Neuron (in vitro differentiated cells): ENCODE results near the gene IMPG2.

Experiments
- H2AFZ ChIP-seq: one replicate; pipeline ENCODE4 v1.6.1; 2013; ENCODE audit warnings: low read depth, mild to moderate bottlenecking, inconsistent platforms, low read length, moderate library complexity
- H3K27me3 ChIP-seq: one replicate; pipeline ENCODE4 v1.6.1; 2013; ENCODE audit warnings: low read length; ENCODE audit not compliant: insufficient read depth
- H3K36me3 ChIP-seq: one replicate; pipeline ENCODE4 v1.6.1; 2013; ENCODE audit warnings: low read length; ENCODE audit not compliant: insufficient read depth
- H3K4me1 ChIP-seq: one replicate; pipeline ENCODE4 v1.6.1; 2013; ENCODE audit warnings: low read length; ENCODE audit not compliant: insufficient read depth
- H3K4me3 ChIP-seq: 2 replicates; pipeline ENCODE4 v1.5.1; 2013; ENCODE audit warnings: mild to moderate bottlenecking, low read length, moderate library complexity
- H3K9me3 ChIP-seq: one replicate; pipeline ENCODE4 v1.6.1; 2013; ENCODE audit warnings: low read length

The IMPG2 gene

GRCh38 chr3:101268971-101269671 is 51.3 kb downstream of the IMPG2 start:
- Histone ChIP-seq H2AFZ (no peak overlapping the region), H3K9me3 (no peaks in the 10 kb centered on the region), H3K27me3 (no peaks in the 10 kb centered on the region), H3K36me3 (no peaks in the 10 kb centered on the region), H3K4me3 (no peak overlapping the region), H3K4me1 (no peaks in the 10 kb centered on the region)

DNA sequence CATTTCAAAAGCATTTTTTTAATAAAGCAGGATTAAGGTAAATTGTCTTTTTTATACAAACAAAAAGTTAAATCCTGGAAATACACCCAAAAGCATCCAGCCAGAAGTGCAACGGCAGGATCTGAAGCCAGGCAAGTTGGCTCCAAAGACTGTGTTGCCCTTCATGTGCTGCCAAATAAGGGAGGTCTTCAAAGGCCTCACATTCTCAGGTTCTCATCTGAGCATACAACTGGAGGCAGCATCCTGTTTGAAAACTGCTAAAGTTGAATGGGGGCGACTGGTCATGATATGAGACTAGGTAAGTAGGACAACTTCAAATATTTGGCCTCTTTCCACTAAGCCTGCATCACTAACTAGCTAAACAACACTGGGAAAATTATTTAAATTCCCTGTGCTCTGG is 52.2 kb downstream of the IMPG2 start:
- H3K4me1 ChIP-seq, result no peaks in the 10 kb centered on the region
- no peaks in the 10 kb centered on the region for H3K9me3 ChIP-seq
- H3K27me3 ChIP-seq, result no peaks in the 10 kb centered on the region
- no peaks in the 10 kb centered on the region for H3K36me3 ChIP-seq
- no peak overlapping the region for H2AFZ ChIP-seq
- H3K4me3 ChIP-seq, result no peak overlapping the region

GRCh38 chr3:101266566-101266965 is 53.8 kb downstream of the IMPG2 start:
- H3K4me1 ChIP-seq, result no peaks in the 10 kb centered on the region
- H2AFZ ChIP-seq, result no peak overlapping the region
- H3K27me3 ChIP-seq, result no peaks in the 10 kb centered on the region
- H3K9me3 ChIP-seq, result no peaks in the 10 kb centered on the region
- H3K36me3 ChIP-seq, result no peaks in the 10 kb centered on the region
- no peak overlapping the region for H3K4me3 ChIP-seq

- H3K36me3 ChIP-seq, result no peaks in the 10 kb centered on the region
- no peaks in the 10 kb centered on the region for H3K4me1 ChIP-seq
- no peaks in the 10 kb centered on the region for H3K9me3 ChIP-seq
- H3K27me3 ChIP-seq, result no peaks in the 10 kb centered on the region
- H3K4me3 ChIP-seq, result no peak overlapping the region
- H2AFZ ChIP-seq, result no peak overlapping the region
Measured at GRCh38 chr3:101266071-101266470, 54.3 kb downstream of the IMPG2 start.

DNA sequence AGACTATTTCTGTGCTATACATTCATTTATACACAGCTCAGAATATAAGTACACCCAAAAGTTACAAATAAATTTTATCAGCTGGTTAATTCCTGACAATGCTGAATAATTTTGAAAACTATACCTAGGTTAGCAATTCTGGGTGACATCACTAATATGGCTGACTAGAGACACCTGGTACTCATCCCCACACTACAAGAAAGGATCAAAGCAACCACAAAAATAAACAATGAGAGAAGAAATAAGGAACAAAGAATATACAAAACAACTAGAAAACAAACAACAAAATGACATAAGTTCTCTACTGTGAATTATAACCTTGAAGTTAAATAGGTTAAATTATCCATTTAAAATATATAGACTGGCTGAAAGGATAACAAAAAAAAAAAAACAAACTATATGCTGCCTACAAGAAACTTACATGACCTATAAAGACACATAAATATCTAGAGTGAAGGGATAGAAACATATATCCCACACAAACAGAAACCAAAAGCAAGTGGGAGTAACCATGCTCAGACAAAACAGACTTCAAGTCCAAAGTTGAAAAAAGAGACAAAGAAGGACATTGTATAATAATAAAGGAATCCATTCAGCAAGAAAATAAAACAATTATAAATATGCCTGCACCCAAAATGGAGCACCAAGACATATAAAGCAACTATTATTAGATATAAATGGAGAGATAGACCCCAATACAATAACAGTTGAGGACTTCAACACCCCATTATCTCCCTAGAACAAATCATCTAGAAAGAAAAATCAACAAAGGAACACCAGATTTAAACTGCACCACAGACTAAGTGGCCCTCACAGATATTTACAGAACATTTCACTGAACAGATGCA is 57.8 kb downstream of the IMPG2 start:
- no peaks in the 10 kb centered on the region for H3K36me3 ChIP-seq
- H3K27me3 ChIP-seq, result no peaks in the 10 kb centered on the region
- no peak overlapping the region for H2AFZ ChIP-seq
- no peaks in the 10 kb centered on the region for H3K4me1 ChIP-seq
- no peaks in the 10 kb centered on the region for H3K9me3 ChIP-seq
- no peak overlapping the region for H3K4me3 ChIP-seq

- H3K9me3 ChIP-seq, result no peaks in the 10 kb centered on the region
- no peaks in the 10 kb centered on the region for H3K4me1 ChIP-seq
- H2AFZ ChIP-seq, result no peak overlapping the region
- no peak overlapping the region for H3K4me3 ChIP-seq
- no peaks in the 10 kb centered on the region for H3K27me3 ChIP-seq
- no peaks in the 10 kb centered on the region for H3K36me3 ChIP-seq
Measured at GRCh38 chr3:101261506-101261905, 58.9 kb downstream of the IMPG2 start.

GRCh38 chr3:101259485-101260341 is 60.7 kb downstream of the IMPG2 start:
- Histone ChIP-seq H3K4me3 (no peak overlapping the region), H3K9me3 (no peaks in the 10 kb centered on the region), H3K36me3 (no peaks in the 10 kb centered on the region), H2AFZ (no peak overlapping the region), H3K4me1 (no peaks in the 10 kb centered on the region), H3K27me3 (no peaks in the 10 kb centered on the region)

GRCh38 chr3:101256511-101256910 is 63.9 kb downstream of the IMPG2 start:
- no peak overlapping the region for H2AFZ ChIP-seq
- H3K9me3 ChIP-seq, result no peaks in the 10 kb centered on the region
- no peaks in the 10 kb centered on the region for H3K36me3 ChIP-seq
- peaks cover 13% of the 10 kb centered on the region for H3K4me1 ChIP-seq
- no peaks in the 10 kb centered on the region for H3K27me3 ChIP-seq
- no peak overlapping the region for H3K4me3 ChIP-seq

GRCh38 chr3:101255441-101255840 is 64.9 kb downstream of the IMPG2 start:
- H3K4me1 ChIP-seq, result peaks cover 13% of the 10 kb centered on the region
- H3K9me3 ChIP-seq, result no peaks in the 10 kb centered on the region
- H3K27me3 ChIP-seq, result no peaks in the 10 kb centered on the region
- no peak overlapping the region for H3K4me3 ChIP-seq
- no peak overlapping the region for H2AFZ ChIP-seq
- H3K36me3 ChIP-seq, result no peaks in the 10 kb centered on the region

DNA sequence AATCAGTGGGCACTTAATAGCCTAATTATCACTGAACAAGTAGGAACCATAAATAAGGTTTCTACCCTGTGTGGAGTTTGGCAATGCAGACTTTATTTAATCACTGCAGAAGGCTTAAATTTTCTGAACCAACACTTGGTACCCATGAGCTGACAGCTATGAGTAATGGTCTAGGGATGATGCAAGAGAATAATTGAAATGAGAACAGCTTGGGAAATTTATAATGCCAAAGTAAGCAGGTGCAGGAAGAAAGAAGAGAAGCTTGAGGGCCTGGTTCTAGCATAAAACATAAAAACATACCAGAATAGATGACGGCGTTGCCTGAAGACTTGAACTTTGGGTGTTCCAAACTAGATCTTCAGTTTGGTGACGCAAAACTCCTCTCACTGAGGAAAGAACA is 67.0 kb downstream of the IMPG2 start:
- H3K9me3 ChIP-seq, result no peaks in the 10 kb centered on the region
- no peaks in the 10 kb centered on the region for H3K27me3 ChIP-seq
- no peaks in the 10 kb centered on the region for H3K36me3 ChIP-seq
- H3K4me3 ChIP-seq, result no peak overlapping the region
- H2AFZ ChIP-seq, result no peak overlapping the region
- H3K4me1 ChIP-seq, result peaks cover 13% of the 10 kb centered on the region

GRCh38 chr3:101252945-101253344 is 67.4 kb downstream of the IMPG2 start:
- Histone ChIP-seq H3K27me3 (no peaks in the 10 kb centered on the region), H3K4me1 (peaks cover 13% of the 10 kb centered on the region), H2AFZ (no peak overlapping the region)

GRCh38 chr3:101252307-101252706 is 68.1 kb downstream of the IMPG2 start:
- Histone ChIP-seq H3K9me3 (no peaks in the 10 kb centered on the region), H3K4me1 (peaks cover 13% of the 10 kb centered on the region), H3K4me3 (no peak overlapping the region), H2AFZ (no peak overlapping the region), H3K27me3 (no peaks in the 10 kb centered on the region), H3K36me3 (no peaks in the 10 kb centered on the region)

More at GRCh38 chr3:101252945-101253344, 67.4 kb downstream of the IMPG2 start:
- H3K36me3 ChIP-seq, result no peaks in the 10 kb centered on the region
- no peak overlapping the region for H3K4me3 ChIP-seq
- no peaks in the 10 kb centered on the region for H3K9me3 ChIP-seq

DNA sequence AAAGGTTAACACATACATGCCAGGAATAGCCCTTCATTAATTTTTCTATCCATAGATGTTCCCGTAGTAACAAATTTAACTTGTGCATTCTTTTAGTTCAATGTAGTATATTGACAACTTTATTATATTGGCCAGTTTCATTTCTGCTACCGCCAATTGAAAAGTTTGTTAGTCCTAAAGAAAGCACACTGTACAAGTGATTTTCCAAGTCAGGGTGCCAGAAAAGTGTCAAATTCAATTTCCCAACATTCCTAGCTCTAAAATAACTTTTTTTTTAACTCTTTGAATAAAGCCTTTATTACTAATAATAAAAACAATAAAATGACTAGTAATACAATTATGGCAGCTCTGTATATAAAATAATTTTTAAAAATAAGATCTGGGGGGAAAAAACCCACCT is 68.9 kb downstream of the IMPG2 start:
- no peaks in the 10 kb centered on the region for H3K36me3 ChIP-seq
- H3K27me3 ChIP-seq, result no peaks in the 10 kb centered on the region

More for the DNA sequence above, 68.9 kb downstream of the IMPG2 start:
- H2AFZ ChIP-seq, result no peak overlapping the region
- no peak overlapping the region for H3K4me3 ChIP-seq
- H3K4me1 ChIP-seq, result peaks cover 13% of the 10 kb centered on the region
- H3K9me3 ChIP-seq, result no peaks in the 10 kb centered on the region
